HCT116 (cell line): Measurements from ENCODE around the gene DENND4B. TPM values are rescaled to one million over a fixed set of nuclear protein-coding genes. Genes with fewer than 3 reads are reported as not detected.
A peak's percentile ranks its signal among the peaks of the same experiment; 100 is the strongest.

Source experiments
- ATAC-seq: fragments of 200-7000 bp; cut with Tn5 transposase; 2 replicates; pipeline ENCODE4 v1.9.1; 2020; ENCODE audit warnings: mild to moderate bottlenecking, moderate library complexity
- BruUV-seq: library from RNA; stranded (reverse); fragments of 400-500 nt; replicated peaks from 2 replicates; lab custom pipeline; 2021; lab: Mats Ljungman, UMichigan
- CTCF ChIA-PET: fragments of 300-600 bp; sonication (Branson Sonifier 250); formaldehyde crosslinking; loops from one replicate; lab custom pipeline; 2021; ENCODE audit warnings: antibody characterized with exemption; lab: Charles Lee
- POLR2A ChIA-PET: fragments of 300-600, 350-600 bp; sonication (Branson Sonifier 250); formaldehyde crosslinking; loops from one replicate; lab custom pipeline; 2021; ENCODE audit warnings: antibody characterized with exemption; lab: Charles Lee
- RAD21 ChIA-PET, 2 experiments: fragments of 300-600 bp; sonication (Branson Sonifier 250); formaldehyde crosslinking; loops; one replicate each; lab custom pipeline; 2023; ENCODE audit warnings: low total read pairs in 2 of 2; ENCODE audit not compliant: uncharacterized antibody in 2 of 2, unreplicated experiment in 2 of 2, low non-redundant PET in 1 of 2; lab: Charles Lee
- DNase-seq: peaks from one replicate; pipeline ENCODE4 v3.0.0-alpha.2; 2010; ENCODE audit warnings: low read depth, low spot score
- H2AFZ ChIP-seq: fragments of 200-600 bp; shearing (Covaris generic), sonication (generic); 2 replicates; pipeline ENCODE4 v1.6.1; 2017; ENCODE audit warnings: low read depth, mixed run types, mixed read lengths, antibody characterized with exemption, low read length; ENCODE audit not compliant: poor library complexity, severe bottlenecking
- H3K27ac ChIP-seq: 2 replicates; pipeline ENCODE4 v1.5.1; 2012; ENCODE audit warnings: low read depth, low read length
- H3K27me3 ChIP-seq: fragments of 200-600 bp; sonication (generic); 2 replicates; pipeline ENCODE4 v1.6.1; 2016; ENCODE audit warnings: mixed run types, low read length, mixed read lengths; ENCODE audit not compliant: insufficient read depth
- H3K36me3 ChIP-seq, 2 experiments: fragments of 200-500 bp in 1 of 2; fragments of 200-600 bp in 1 of 2; sonication (Bioruptor generic) in 1 of 2; sonication (generic) in 1 of 2; 2 replicates each; pipeline versions ENCODE4 v1.5.1 to v1.6.1; 2014 to 2016; ENCODE audit warnings: low read length in 2 of 2, inconsistent platforms in 1 of 2, mixed read lengths in 1 of 2, mixed run types in 1 of 2; ENCODE audit not compliant: insufficient read depth in 2 of 2, control insufficient read depth in 1 of 2
- H3K4me1 ChIP-seq, 2 experiments: fragments of 200-600 bp in 1 of 2; sonication (generic) in 1 of 2; 2 replicates each; pipeline versions ENCODE4 v1.5.1 to v1.6.1; 2012 to 2017; ENCODE audit warnings: low read length in 2 of 2, inconsistent platforms in 1 of 2, mild to moderate bottlenecking in 1 of 2, mixed read lengths in 1 of 2, mixed run types in 1 of 2, moderate library complexity in 1 of 2; ENCODE audit not compliant: insufficient read depth in 2 of 2, control insufficient read depth in 1 of 2
- H3K4me2 ChIP-seq: fragments of 200-600 bp; sonication (generic); 2 replicates; pipeline ENCODE4 v1.6.1; 2017; ENCODE audit warnings: mixed run types, low read length, mixed read lengths
- H3K4me3 ChIP-seq, 2 experiments: fragments of 200-600 bp in 1 of 2; sonication (generic) in 1 of 2; replicated peaks in 1 of 2; 2 replicates each; pipeline ENCODE4 v1.5.1; 2011 to 2016; ENCODE audit warnings: low read length in 2 of 2, control low read depth in 1 of 2, low read depth in 1 of 2, mild to moderate bottlenecking in 1 of 2, mixed read lengths in 1 of 2, mixed run types in 1 of 2
- H3K79me2 ChIP-seq: fragments of 200-600 bp; sonication (generic); 2 replicates; pipeline ENCODE4 v1.6.1; 2017; ENCODE audit warnings: mild to moderate bottlenecking, mixed run types, low read length, moderate library complexity, mixed read lengths; ENCODE audit not compliant: insufficient read depth
- H3K9ac ChIP-seq: fragments of 200-600 bp; sonication (generic); 2 replicates; pipeline ENCODE4 v1.6.1; 2016; ENCODE audit warnings: low read length, mixed read lengths
- H3K9me2 ChIP-seq: fragments of 200-600 bp; sonication (generic), shearing (Covaris generic); 2 replicates; pipeline ENCODE4 v1.6.1; 2017; ENCODE audit warnings: mixed run types, mild to moderate bottlenecking, moderate library complexity; ENCODE audit not compliant: insufficient read depth
- H3K9me3 ChIP-seq, 2 experiments: fragments of 200-500 bp in 1 of 2; fragments of 200-600 bp in 1 of 2; sonication (Bioruptor generic) in 1 of 2; sonication (generic) in 1 of 2; 2 replicates each; pipeline ENCODE4 v1.6.1; 2014 to 2017; ENCODE audit warnings: low read length in 2 of 2, mixed read lengths in 2 of 2, inconsistent platforms in 1 of 2, low read depth in 1 of 2, mild to moderate bottlenecking in 1 of 2, mixed run types in 1 of 2, moderate library complexity in 1 of 2; ENCODE audit not compliant: control insufficient read depth in 1 of 2, insufficient read depth in 1 of 2
- H4K20me1 ChIP-seq: fragments of 200-600 bp; sonication (generic), shearing (Covaris generic); 2 replicates; pipeline ENCODE4 v1.6.1; 2017; ENCODE audit warnings: mixed run types, mild to moderate bottlenecking, moderate library complexity; ENCODE audit not compliant: insufficient read depth
- CEBPB ChIP-seq: IDR thresholded peaks from 2 replicates; pipeline ENCODE4 v1.6.1; 2012; ENCODE audit warnings: low read depth
- EZH2phosphoT487 ChIP-seq: fragments of 200-600 bp; IDR thresholded peaks from 2 replicates; pipeline ENCODE4 v1.6.1; 2018; ENCODE audit warnings: antibody characterized with exemption, borderline replicate concordance
- JUND ChIP-seq: IDR thresholded peaks from 2 replicates; pipeline ENCODE4 v1.6.1; 2012
- POLR2A ChIP-seq: IDR thresholded peaks from 2 replicates; pipeline ENCODE4 v1.7.0; 2011; ENCODE audit warnings: borderline replicate concordance; ENCODE audit not compliant: insufficient read depth, insufficient read length; ENCODE audit errors: extremely low read depth
- RAD21 ChIP-seq: IDR thresholded peaks from 2 replicates; pipeline ENCODE4 v1.6.1; 2012; ENCODE audit warnings: low read depth, mild to moderate bottlenecking
- SP1 ChIP-seq: IDR thresholded peaks from 2 replicates; pipeline ENCODE4 v1.6.1; 2012; ENCODE audit warnings: low read depth
- SRF ChIP-seq: IDR thresholded peaks from 2 replicates; pipeline ENCODE4 v1.6.1; 2012; ENCODE audit warnings: low read depth
- TCF7L2 ChIP-seq: IDR thresholded peaks from 2 replicates; pipeline ENCODE4 v1.7.0; 2011; ENCODE audit warnings: borderline replicate concordance, inconsistent platforms; ENCODE audit not compliant: insufficient read depth, insufficient read length; ENCODE audit errors: extremely low read depth
- intact Hi-C: fragments of 100-400 bp; cut with micrococcal nuclease; formaldehyde crosslinking; loops from 2 replicates; pipeline ENCODE4 v1.10.0; 2022
- total RNA-seq: library from RNA; stranded (reverse); gene quantifications from one replicate; pipeline ENCODE4 v1.2.1, GENCODE V29; 2021; ENCODE audit not compliant: unreplicated experiment
- TF ChIP-seq, protein P1 (sequence below): IDR thresholded peaks from 2 replicates; pipeline ENCODE4 v1.6.1; 2012

Gene DENND4B
- total RNA-seq, 1 experiment from 2014 or later = 70.8 TPM

DNA sequence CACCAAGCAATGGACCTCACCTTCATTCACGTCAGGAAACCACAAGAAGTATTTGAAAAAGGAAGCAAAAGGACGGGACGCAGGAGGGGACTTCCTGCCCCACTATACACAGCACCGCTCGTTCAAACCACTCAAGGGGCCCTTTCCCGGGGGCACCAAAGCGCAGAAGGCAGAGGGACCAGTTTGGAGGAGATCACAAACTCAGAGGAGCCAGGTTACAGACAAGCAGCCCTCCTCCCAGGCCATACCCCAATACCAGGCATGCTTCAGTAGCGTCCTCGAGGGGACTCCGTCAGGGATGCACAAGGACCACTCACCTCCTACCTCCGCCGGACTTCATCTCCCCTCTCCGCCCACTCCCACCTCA lies 11.2 kb upstream of the DENND4B start:
- CTCF ChIA-PET = interaction anchor here (1.5 kb wide), 1 partner anchor 10 kb away, joined by 7 read pairs; the partner anchor contains the start of gene CREB3L4
- Histone ChIP-seq H3K9me2 (no peaks in the 10 kb centered on the region), H3K9me3 (no peaks in the 10 kb centered on the region), H2AFZ (no peak overlapping the region), H3K27ac (peak overlapping the region; percentile 94), H3K27me3 (no peaks in the 10 kb centered on the region), H3K4me1 (peaks cover 12 to 30% of the 10 kb centered on the region in 2 experiments; a peak in 3 of 4 replicates), H4K20me1 (no peaks in the 10 kb centered on the region), H3K36me3 (peaks cover 7 to 15% of the 10 kb centered on the region in 2 experiments; a peak in 2 of 4 replicates), H3K79me2 (peaks cover 70% of the 10 kb centered on the region), H3K4me3 (peak overlapping the region; percentile 64 to 88), H3K4me2 (peak overlapping the region; percentile 87), H3K9ac (peak overlapping the region; percentile 81)
- POLR2A ChIA-PET = interaction anchor here (1.6 to 2.7 kb wide), 2 partner anchors 13 to 33 kb away, joined by 3 to 7 read pairs; partner anchors contain the start of gene RPS27
- RAD21 ChIA-PET = no interaction called here
- TF ChIP-seq SP1 (no peak), POLR2A (no peak), JUND (no peak), SRF (no peak), TCF7L2 (no peak), RAD21 (no peak), EZH2phosphoT487 (no peak), CEBPB (no peak)
- ATAC-seq = peak; percentile 23
- intact Hi-C loops = no loop called here
- no peak for DNase-seq
- BruUV-seq = no TSS peak

DNA sequence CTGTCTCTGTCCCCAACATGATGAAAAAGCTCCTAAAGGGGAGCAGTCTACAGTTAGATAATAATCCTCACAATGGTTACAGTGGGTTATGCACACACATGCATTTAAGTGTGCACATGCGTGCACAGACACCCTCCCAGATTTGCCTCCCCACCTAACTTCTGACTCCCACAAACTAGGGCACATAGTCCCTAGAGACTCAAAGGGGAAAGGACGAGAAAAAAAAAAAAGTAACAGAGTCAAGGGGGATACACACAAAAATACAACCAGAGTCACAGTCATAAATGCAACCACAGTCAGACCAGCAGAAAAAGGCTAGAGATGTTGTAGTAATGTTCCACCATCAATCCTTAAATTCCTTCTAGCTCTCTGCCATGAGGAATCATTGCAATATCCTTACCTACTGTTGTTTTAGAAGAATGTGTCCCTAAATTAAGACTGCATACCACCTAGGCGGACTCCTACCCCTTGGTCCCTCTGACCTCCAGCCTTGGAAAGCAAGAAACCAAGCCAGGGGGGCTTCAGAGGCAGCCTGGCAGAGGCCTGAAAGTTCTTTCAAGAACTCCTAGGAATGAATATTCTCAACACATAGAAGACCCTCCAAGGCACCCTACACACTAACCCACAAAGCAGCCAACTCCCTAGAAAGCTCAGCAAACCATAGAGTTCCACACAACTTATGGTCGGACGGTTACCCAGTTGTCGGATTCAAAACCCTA lies 10.6 kb upstream of the DENND4B start:
- no peaks in the 10 kb centered on the region for H3K27me3 ChIP-seq
- TF ChIP-seq, protein P1, sequence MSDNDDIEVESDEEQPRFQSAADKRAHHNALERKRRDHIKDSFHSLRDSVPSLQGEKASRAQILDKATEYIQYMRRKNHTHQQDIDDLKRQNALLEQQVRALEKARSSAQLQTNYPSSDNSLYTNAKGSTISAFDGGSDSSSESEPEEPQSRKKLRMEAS = no peak
- TF ChIP-seq, all 23 proteins: peak for 0
- Histone ChIP-seq H3K4me2 (peak overlapping the region; percentile 87), H3K4me1 (peaks cover 7 to 25% of the 10 kb centered on the region in 2 experiments; a peak in 3 of 4 replicates), H3K9ac (peak overlapping the region; percentile 81), H3K36me3 (peaks cover 11 to 21% of the 10 kb centered on the region in 2 experiments; a peak in 3 of 4 replicates), H3K9me2 (no peaks in the 10 kb centered on the region), H3K27ac (peak overlapping the region; percentile 94), H3K4me3 (peak overlapping the region; percentile 64 to 88), H2AFZ (no peak overlapping the region), H3K79me2 (peaks cover 65% of the 10 kb centered on the region), H3K9me3 (no peaks in the 10 kb centered on the region), H4K20me1 (no peaks in the 10 kb centered on the region)
- RAD21 ChIA-PET = no interaction called here
- ATAC-seq = no peak
- intact Hi-C loops = no loop called here
- CTCF ChIA-PET = interaction anchor here (1.3 kb wide), 1 partner anchor 10 kb away, joined by 4 read pairs; the partner anchor contains the start of gene DENND4B
- no TSS peak for BruUV-seq
- no peak for DNase-seq
- POLR2A ChIA-PET = interaction anchor here (1.4 to 2.7 kb wide), 3 partner anchors 11 to 33 kb away, joined by 3 to 7 read pairs (median 5); partner anchors contain the start of genes CREB3L4 and RPS27
